ENCODE measurements around the gene CYP1A1. TPM values are rescaled to one million over a fixed set of nuclear protein-coding genes. Genes with fewer than 3 reads are reported as not detected.

The CYP1A1 gene
- total and polyA plus RNA-seq, 4 donors: 0.19 to 4.4 (median 1.2) TPM

GRCh38 chr15:74696398-74696729 is 29.0 kb downstream of the CYP1A1 start (continued):
- TF ChIP-seq HNF4G (IDR thresholded peaks at IDR 0.05) (no peak), EGR1 (IDR thresholded peaks at IDR 0.05; ENCODE audit: low read depth in 2 of 2) (no peak), GABPA (IDR thresholded peaks at IDR 0.05 in 1 of 2, conservative IDR thresholded peaks at IDR 0.05 in 1 of 2) (no peak)

DNA sequence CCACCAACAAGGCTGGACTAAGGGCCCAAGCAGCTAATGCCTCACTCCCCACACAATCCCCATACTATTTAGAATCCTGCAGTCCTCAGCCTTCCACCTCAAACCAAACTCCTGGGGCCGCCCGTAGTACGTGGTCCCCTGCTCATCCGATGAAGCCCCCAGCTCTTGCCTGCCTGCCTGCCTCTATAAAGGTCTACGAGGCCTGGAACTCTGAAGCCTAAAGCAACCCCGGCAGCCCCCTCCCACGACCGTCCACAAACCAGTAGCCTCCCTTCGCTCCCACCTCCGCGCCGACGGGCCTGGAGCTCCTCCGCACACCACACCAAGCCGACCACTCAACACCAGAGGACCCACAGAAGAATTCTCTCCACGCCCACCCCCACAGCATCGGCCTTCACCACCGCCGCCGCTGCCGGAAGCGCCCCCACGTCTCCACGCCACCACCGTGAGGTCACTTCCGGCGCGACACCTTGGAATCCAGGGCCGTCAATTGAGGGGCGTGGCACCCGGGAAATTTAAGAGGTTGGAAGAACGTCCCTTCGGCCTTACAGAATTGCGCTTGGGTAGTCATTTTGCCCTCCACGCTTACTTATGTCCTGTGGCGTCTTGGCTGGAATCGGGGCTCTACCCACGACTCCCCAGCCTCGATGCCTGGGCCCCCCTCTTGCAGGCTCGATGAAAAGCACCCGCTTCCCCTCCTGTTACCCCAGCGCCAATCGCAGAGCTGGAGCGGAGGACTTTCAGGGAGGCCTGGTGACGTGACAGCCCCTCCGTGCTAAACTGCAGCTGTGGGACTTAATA is 29.5 kb downstream of the CYP1A1 start, which contains the start of gene EDC3:
EDC3 (minus strand) TSS at position 428 of the 801 bp plus-strand sequence. CDS start 20,900 bp downstream, outside the sequence.
- peak within 1 kb of the TSS; percentile 73 to 100 (median 91) for H3K4me3 ChIP-seq (ENCODE audit: low read depth in 1 of 3, low read length in 3 of 3)
- no peaks in the 10 kb centered on the region for H3K27me3 ChIP-seq (ENCODE audit: control insufficient read depth in 4 of 4, insufficient read depth in 4 of 4, low read length in 3 of 4)
- H3K27ac ChIP-seq (ENCODE audit: low read depth in 1 of 2, low read length in 2 of 2): peak within 1 kb of the TSS; percentile 74 to 80
- H3K36me3 ChIP-seq (ENCODE audit: control insufficient read depth in 4 of 4, insufficient read depth in 3 of 4, low read depth in 1 of 4, low read length in 3 of 4): no peaks in the 10 kb centered on the region
- under 1% methylated on average over 46 of the region's 46 CpGs for whole genome bisulfite sequencing
- peak within 1 kb of the TSS; percentile 77 to 93 for H3K9ac ChIP-seq (ENCODE audit: low read depth in 1 of 2, low read length in 2 of 2)
- DNase-seq (ENCODE audit: low spot score): peak; percentile 87
- peaks cover 3 to 21% (median 17%) of the 10 kb centered on the region in 4 donors for H3K4me1 ChIP-seq (ENCODE audit: control insufficient read depth in 4 of 4, insufficient read depth in 4 of 4, low read length in 3 of 4)
- TF ChIP-seq GABPA (IDR thresholded peaks at IDR 0.05 in 1 of 2, conservative IDR thresholded peaks at IDR 0.05 in 1 of 2): peak; percentile 97 to 100
- no peak for TF ChIP-seq FOXA2 (IDR thresholded peaks at IDR 0.05)
- TF ChIP-seq RAD21 (IDR thresholded peaks at IDR 0.05): peak in 1 of 2 donors; percentile 42
- TF ChIP-seq YY1 (IDR thresholded peaks at IDR 0.05): peak; percentile 62
- TF ChIP-seq SP1 (IDR thresholded peaks at IDR 0.05): no peak
- H3K9me3 ChIP-seq (ENCODE audit: control insufficient read depth in 4 of 4, low read length in 3 of 4): no peaks in the 10 kb centered on the region

DNA sequence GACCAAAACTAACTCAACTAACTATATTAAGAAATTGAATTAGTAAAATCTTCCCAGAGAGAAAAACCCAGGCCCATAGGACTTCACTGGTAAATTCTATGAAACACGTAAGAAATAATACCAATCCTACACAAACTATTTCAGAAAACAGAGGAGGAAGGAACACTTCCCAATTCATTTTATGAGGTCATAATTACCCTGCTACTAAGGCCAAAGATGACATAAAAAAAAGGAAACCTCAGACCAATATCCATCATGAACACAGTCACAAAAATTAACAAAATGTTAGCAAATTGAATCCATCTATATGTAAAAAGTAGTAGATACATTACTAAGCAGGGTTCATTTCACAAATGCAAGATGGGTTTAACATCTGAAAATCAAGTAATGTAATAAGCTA is 33.0 kb downstream of the CYP1A1 start:
- Histone ChIP-seq H3K4me3 (ENCODE audit: low read depth in 1 of 3, low read length in 3 of 3) (no peak overlapping the region), H3K36me3 (ENCODE audit: control insufficient read depth in 4 of 4, insufficient read depth in 3 of 4, low read depth in 1 of 4, low read length in 3 of 4) (no peaks in the 10 kb centered on the region), H3K9ac (ENCODE audit: low read depth in 1 of 2, low read length in 2 of 2) (no peak overlapping the region), H3K4me1 (ENCODE audit: control insufficient read depth in 4 of 4, insufficient read depth in 4 of 4, low read length in 3 of 4) (peaks cover 3 to 21% (median 17%) of the 10 kb centered on the region in 4 donors), H3K27ac (ENCODE audit: low read depth in 1 of 2, low read length in 2 of 2) (no peak overlapping the region), H3K9me3 (ENCODE audit: control insufficient read depth in 4 of 4, low read length in 3 of 4) (no peaks in the 10 kb centered on the region), H3K27me3 (ENCODE audit: control insufficient read depth in 4 of 4, insufficient read depth in 4 of 4, low read length in 3 of 4) (no peaks in the 10 kb centered on the region)
- TF ChIP-seq FOXA1 (IDR thresholded peaks at IDR 0.05) (no peak), HNF4G (IDR thresholded peaks at IDR 0.05) (no peak), EGR1 (IDR thresholded peaks at IDR 0.05; ENCODE audit: low read depth in 2 of 2) (no peak), MAX (IDR thresholded peaks at IDR 0.05) (no peak), CTCF (IDR thresholded peaks at IDR 0.05; ENCODE audit: low read depth, low read length, missing input control) (no peak), JUND (IDR thresholded peaks at IDR 0.05) (no peak), HNF4A (conservative IDR thresholded peaks at IDR 0.05) (no peak), SP1 (IDR thresholded peaks at IDR 0.05) (no peak), TAF1 (conservative IDR thresholded peaks at IDR 0.05) (no peak), NR2F2 (IDR thresholded peaks at IDR 0.05) (no peak), RAD21 (IDR thresholded peaks at IDR 0.05) (no peak), GABPA (IDR thresholded peaks at IDR 0.05 in 1 of 2, conservative IDR thresholded peaks at IDR 0.05 in 1 of 2) (no peak), FOXA2 (IDR thresholded peaks at IDR 0.05) (no peak)
- TF ChIP-seq, protein P1, sequence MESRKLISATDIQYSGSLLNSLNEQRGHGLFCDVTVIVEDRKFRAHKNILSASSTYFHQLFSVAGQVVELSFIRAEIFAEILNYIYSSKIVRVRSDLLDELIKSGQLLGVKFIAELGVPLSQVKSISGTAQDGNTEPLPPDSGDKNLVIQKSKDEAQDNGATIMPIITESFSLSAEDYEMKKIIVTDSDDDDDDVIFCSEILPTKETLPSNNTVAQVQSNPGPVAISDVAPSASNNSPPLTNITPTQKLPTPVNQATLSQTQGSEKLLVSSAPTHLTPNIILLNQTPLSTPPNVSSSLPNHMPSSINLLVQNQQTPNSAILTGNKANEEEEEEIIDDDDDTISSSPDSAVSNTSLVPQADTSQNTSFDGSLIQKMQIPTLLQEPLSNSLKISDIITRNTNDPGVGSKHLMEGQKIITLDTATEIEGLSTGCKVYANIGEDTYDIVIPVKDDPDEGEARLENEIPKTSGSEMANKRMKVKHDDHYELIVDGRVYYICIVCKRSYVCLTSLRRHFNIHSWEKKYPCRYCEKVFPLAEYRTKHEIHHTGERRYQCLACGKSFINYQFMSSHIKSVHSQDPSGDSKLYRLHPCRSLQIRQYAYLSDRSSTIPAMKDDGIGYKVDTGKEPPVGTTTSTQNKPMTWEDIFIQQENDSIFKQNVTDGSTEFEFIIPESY (IDR thresholded peaks at IDR 0.05): no peak
- WGBS: 92% methylated on average over 1 of the region's 1 CpG
- DNase-seq (ENCODE audit: low spot score): no peak
